ENCODE measurements around the gene SLC9A3.

Gene SLC9A3

GRCh38 chr5:424301-425110 lies 99.7 kb downstream of the SLC9A3 start:
- DNase-seq: no peak

GRCh38 chr5:423626-424261 lies 100.5 kb downstream of the SLC9A3 start:
- DNase-seq: no peak

GRCh38 chr5:423233-423565 lies 101.0 kb downstream of the SLC9A3 start:
- no peak for DNase-seq

- DNase-seq: no peak
Measured at GRCh38 chr5:422323-423232, 101.7 kb downstream of the SLC9A3 start.

- DNase-seq: no peak
Measured at GRCh38 chr5:421901-422300, 102.3 kb downstream of the SLC9A3 start.

- no peak for DNase-seq
Measured at GRCh38 chr5:421287-421880, 102.9 kb downstream of the SLC9A3 start.

GRCh38 chr5:420632-421286 lies 103.5 kb downstream of the SLC9A3 start:
- DNase-seq: no peak

All from stimulated activated CD8-positive, alpha-beta memory T cell treated with anti-CD3 and anti-CD28 coated beads, Interleukin-4, amount 100 ng/mL, for 48 hours (primary cell).